Measurements from ENCODE around the gene ZNF782.

The ZNF782 gene

DNA sequence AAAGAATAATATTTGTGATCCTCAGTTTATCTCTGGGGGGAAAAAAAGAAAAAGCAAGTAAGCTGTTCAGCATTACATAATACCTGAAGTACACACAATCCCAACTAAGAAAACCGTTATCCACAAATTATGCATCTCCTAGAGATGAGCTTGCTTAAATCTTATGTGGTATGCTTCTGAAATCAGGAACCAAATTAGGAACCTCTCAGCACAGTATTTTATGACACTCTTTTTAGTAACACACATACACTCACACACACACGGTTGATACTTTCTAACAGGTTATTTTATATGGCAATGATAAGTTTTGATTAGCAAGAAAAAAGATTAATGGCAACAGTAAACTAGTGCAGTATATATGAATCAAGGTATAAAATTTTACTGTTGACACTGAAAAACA is 75.2 kb downstream of the ZNF782 start:
- TF ChIP-seq, protein P1, sequence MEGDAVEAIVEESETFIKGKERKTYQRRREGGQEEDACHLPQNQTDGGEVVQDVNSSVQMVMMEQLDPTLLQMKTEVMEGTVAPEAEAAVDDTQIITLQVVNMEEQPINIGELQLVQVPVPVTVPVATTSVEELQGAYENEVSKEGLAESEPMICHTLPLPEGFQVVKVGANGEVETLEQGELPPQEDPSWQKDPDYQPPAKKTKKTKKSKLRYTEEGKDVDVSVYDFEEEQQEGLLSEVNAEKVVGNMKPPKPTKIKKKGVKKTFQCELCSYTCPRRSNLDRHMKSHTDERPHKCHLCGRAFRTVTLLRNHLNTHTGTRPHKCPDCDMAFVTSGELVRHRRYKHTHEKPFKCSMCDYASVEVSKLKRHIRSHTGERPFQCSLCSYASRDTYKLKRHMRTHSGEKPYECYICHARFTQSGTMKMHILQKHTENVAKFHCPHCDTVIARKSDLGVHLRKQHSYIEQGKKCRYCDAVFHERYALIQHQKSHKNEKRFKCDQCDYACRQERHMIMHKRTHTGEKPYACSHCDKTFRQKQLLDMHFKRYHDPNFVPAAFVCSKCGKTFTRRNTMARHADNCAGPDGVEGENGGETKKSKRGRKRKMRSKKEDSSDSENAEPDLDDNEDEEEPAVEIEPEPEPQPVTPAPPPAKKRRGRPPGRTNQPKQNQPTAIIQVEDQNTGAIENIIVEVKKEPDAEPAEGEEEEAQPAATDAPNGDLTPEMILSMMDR (IDR thresholded peaks at IDR 0.05) = no peak
- Histone ChIP-seq H2AFZ (no peak overlapping the region), H3K4me2 (ENCODE audit: low read length) (no peak overlapping the region), H3K27me3 (ENCODE audit: control insufficient read depth, insufficient read depth, low read length) (no peaks in the 10 kb centered on the region), H3K36me3 (ENCODE audit: control insufficient read depth, insufficient read depth, low read length) (no peaks in the 10 kb centered on the region), H3K9me3 (ENCODE audit: control insufficient read depth, low read length) (no peaks in the 10 kb centered on the region), H3K27ac (no peak overlapping the region), H3K9ac (no peak overlapping the region), H3K79me2 (no peaks in the 10 kb centered on the region), H3K4me1 (no peaks in the 10 kb centered on the region), H3K4me3 (ENCODE audit: low read depth, low read length) (peak overlapping the region; percentile 76)

DNA sequence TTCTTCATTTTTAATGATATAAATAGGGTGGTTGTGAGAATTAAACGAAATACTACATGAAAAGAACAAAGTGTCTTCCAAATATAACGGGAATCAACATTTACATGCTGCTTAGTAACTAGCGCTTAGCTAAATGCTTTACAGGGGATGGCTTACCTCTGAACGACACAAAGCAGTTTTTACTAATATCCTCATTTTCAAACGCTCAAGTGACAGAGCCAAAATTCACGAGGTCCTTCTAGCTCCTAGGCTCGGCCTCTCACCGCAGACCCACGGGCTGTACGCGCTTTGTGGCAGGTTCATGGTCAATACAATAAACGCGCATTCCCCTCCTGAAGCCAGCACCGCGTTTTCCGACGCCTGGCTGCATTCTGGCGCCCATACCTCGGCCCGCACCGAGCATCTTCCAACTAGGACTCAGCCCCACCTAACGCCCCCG is 76.9 kb downstream of the ZNF782 start:
- Histone ChIP-seq H3K9ac (no peak overlapping the region), H3K79me2 (no peaks in the 10 kb centered on the region), H3K36me3 (ENCODE audit: control insufficient read depth, insufficient read depth, low read length) (no peaks in the 10 kb centered on the region), H3K4me2 (ENCODE audit: low read length) (peak overlapping the region; percentile 80), H2AFZ (peak overlapping the region; percentile 85), H3K4me1 (no peaks in the 10 kb centered on the region), H3K27me3 (ENCODE audit: control insufficient read depth, insufficient read depth, low read length) (no peaks in the 10 kb centered on the region), H3K27ac (peak overlapping the region; percentile 83), H3K9me3 (ENCODE audit: control insufficient read depth, low read length) (no peaks in the 10 kb centered on the region), H3K4me3 (ENCODE audit: low read depth, low read length) (peak overlapping the region; percentile 76)
- TF ChIP-seq, protein P1 (IDR thresholded peaks at IDR 0.05) = no peak

DNA sequence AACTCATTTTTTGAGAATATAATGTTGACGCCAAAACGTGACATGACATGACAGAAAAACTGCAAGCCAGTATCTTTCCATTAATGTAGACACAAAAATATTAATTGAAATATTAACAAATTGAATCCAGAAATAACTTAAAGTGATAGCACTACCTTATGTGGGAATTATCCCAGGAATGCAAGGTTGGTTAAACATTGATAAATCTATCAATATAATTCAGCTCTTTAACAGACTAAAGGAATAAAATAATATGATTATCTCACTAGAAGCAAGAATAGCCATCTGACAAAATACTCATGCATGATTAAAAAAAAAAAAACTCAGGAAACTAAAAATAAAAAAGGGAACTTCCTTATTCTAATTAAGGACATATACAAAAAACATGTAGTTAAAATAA is 83.2 kb downstream of the ZNF782 start:
- Histone ChIP-seq H3K79me2 (no peaks in the 10 kb centered on the region), H3K9ac (no peak overlapping the region), H3K9me3 (ENCODE audit: control insufficient read depth, low read length) (no peaks in the 10 kb centered on the region), H3K4me1 (no peaks in the 10 kb centered on the region), H3K4me2 (ENCODE audit: low read length) (no peak overlapping the region), H3K4me3 (ENCODE audit: low read depth, low read length) (no peak overlapping the region), H2AFZ (no peak overlapping the region), H3K27ac (no peak overlapping the region), H3K36me3 (ENCODE audit: control insufficient read depth, insufficient read depth, low read length) (peaks cover 4% of the 10 kb centered on the region), H3K27me3 (ENCODE audit: control insufficient read depth, insufficient read depth, low read length) (no peaks in the 10 kb centered on the region)
- TF ChIP-seq, protein P1 (IDR thresholded peaks at IDR 0.05) = no peak

DNA sequence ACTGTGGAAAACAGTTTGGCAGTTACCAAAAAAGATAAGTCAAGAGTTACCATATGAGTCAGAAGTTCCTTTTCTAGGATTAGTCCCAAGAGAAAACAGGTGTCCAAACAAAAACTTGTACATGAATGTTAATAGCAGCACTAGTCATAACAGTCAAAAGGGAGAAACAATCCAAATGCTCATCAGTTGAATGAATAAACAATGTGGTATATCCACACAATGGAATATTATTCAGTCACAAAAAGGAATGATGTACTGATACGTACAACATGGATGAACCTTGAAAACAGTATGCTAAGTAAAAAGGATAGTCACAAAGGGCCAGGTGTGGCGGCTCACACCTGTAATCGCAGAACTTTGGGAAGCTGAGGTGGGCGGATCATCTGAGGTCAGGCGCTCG is 84.3 kb downstream of the ZNF782 start:
- no peaks in the 10 kb centered on the region for H3K9me3 ChIP-seq (ENCODE audit: control insufficient read depth, low read length)
- H3K79me2 ChIP-seq = no peaks in the 10 kb centered on the region
- H2AFZ ChIP-seq = no peak overlapping the region
- no peak overlapping the region for H3K27ac ChIP-seq
- no peaks in the 10 kb centered on the region for H3K27me3 ChIP-seq (ENCODE audit: control insufficient read depth, insufficient read depth, low read length)
- H3K4me1 ChIP-seq = no peaks in the 10 kb centered on the region
- H3K4me2 ChIP-seq (ENCODE audit: low read length) = no peak overlapping the region
- TF ChIP-seq, protein P1 (IDR thresholded peaks at IDR 0.05) = no peak
- H3K4me3 ChIP-seq (ENCODE audit: low read depth, low read length) = no peak overlapping the region
- H3K36me3 ChIP-seq (ENCODE audit: control insufficient read depth, insufficient read depth, low read length) = peaks cover 4% of the 10 kb centered on the region
- no peak overlapping the region for H3K9ac ChIP-seq

Data from parathyroid adenoma (tissue), 2 donors.